ENCODE data around the gene RWDD3. TPM values are rescaled to one million over a fixed set of nuclear protein-coding genes. Genes with fewer than 3 reads are reported as not detected.

RWDD3 gene
- polyA plus RNA-seq, 1 donor (not counting 4 experiments of a cell fraction or from before 2014, with no cell fraction given) = 15.0 TPM

GRCh38 chr1:95278173-95279006 lies 44.4 kb downstream of the RWDD3 start:
- TF ChIP-seq EZH2 (IDR thresholded peaks at IDR 0.05; ENCODE audit: low read length) = no peak
- TF ChIP-seq CTCF (optimal IDR thresholded peaks at IDR 0.05 in 1 of 3, IDR thresholded peaks at IDR 0.05 in 1 of 3, conservative IDR thresholded peaks at IDR 0.05 in 1 of 3; ENCODE audit: extremely low read depth in 1 of 3, insufficient read depth in 2 of 3, low read length in 3 of 3) = no peak
- H3K27me3 ChIP-seq (ENCODE audit: control insufficient read depth, extremely low read depth, insufficient read depth, low read length) = no peaks in the 10 kb centered on the region
- dilution Hi-C loops (cut with MboI; ENCODE audit: extremely low pct_ligation_motif_present, low sequenced_read_pairs) = no loop called here
- no peak overlapping the region for H3K9ac ChIP-seq (ENCODE audit: control insufficient read depth, extremely low read depth, insufficient read depth, low read length)
- no peaks in the 10 kb centered on the region for H3K36me3 ChIP-seq (ENCODE audit: control insufficient read depth in 2 of 2, extremely low read depth in 1 of 2, insufficient read depth in 2 of 2, low read length in 2 of 2)
- no peaks in the 10 kb centered on the region for H3K4me1 ChIP-seq (ENCODE audit: control insufficient read depth, extremely low read depth, insufficient read depth, low read length)
- no peak overlapping the region for H3K4me3 ChIP-seq (ENCODE audit: control insufficient read depth in 2 of 3, extremely low read depth in 1 of 3, insufficient read depth in 2 of 3, low read depth in 1 of 3, low read length in 3 of 3)
- H2AFZ ChIP-seq (ENCODE audit: control insufficient read depth, low read length) = no peak overlapping the region
- H3K9me1 ChIP-seq (ENCODE audit: control insufficient read depth, extremely low read depth, insufficient read depth, low read length) = no peaks in the 10 kb centered on the region
- no peak overlapping the region for H3K4me2 ChIP-seq (ENCODE audit: control insufficient read depth, extremely low read depth, insufficient read depth, low read depth, low read length)
- H3K9me3 ChIP-seq (ENCODE audit: control insufficient read depth, low read depth, low read length) = no peaks in the 10 kb centered on the region
- no peaks in the 10 kb centered on the region for H4K20me1 ChIP-seq (ENCODE audit: control insufficient read depth, extremely low read depth, insufficient read depth, low read length)
- no peaks in the 10 kb centered on the region for H3K79me2 ChIP-seq (ENCODE audit: control insufficient read depth, insufficient read depth, low read length)
- FAIRE-seq (no peak), DNase-seq (ENCODE audit: low read depth, low spot score) (no peak)
- H3K27ac ChIP-seq (ENCODE audit: control insufficient read depth, insufficient read depth, low read length) = no peak overlapping the region

- H3K9me3 ChIP-seq (ENCODE audit: control insufficient read depth, low read depth, low read length) = no peaks in the 10 kb centered on the region
- TF ChIP-seq CTCF (optimal IDR thresholded peaks at IDR 0.05 in 1 of 3, IDR thresholded peaks at IDR 0.05 in 1 of 3, conservative IDR thresholded peaks at IDR 0.05 in 1 of 3; ENCODE audit: extremely low read depth in 1 of 3, insufficient read depth in 2 of 3, low read length in 3 of 3) (no peak), EZH2 (IDR thresholded peaks at IDR 0.05; ENCODE audit: low read length) (no peak)
- no peak overlapping the region for H3K27ac ChIP-seq (ENCODE audit: control insufficient read depth, insufficient read depth, low read length)
- DNase-seq (ENCODE audit: low read depth, low spot score) (no peak), FAIRE-seq (no peak)
- H2AFZ ChIP-seq (ENCODE audit: control insufficient read depth, low read length) = no peak overlapping the region
- no peaks in the 10 kb centered on the region for H3K4me1 ChIP-seq (ENCODE audit: control insufficient read depth, extremely low read depth, insufficient read depth, low read length)
- no peak overlapping the region for H3K4me3 ChIP-seq (ENCODE audit: control insufficient read depth in 2 of 3, extremely low read depth in 1 of 3, insufficient read depth in 2 of 3, low read depth in 1 of 3, low read length in 3 of 3)
- no peaks in the 10 kb centered on the region for H3K9me1 ChIP-seq (ENCODE audit: control insufficient read depth, extremely low read depth, insufficient read depth, low read length)
- H3K36me3 ChIP-seq (ENCODE audit: control insufficient read depth in 2 of 2, extremely low read depth in 1 of 2, insufficient read depth in 2 of 2, low read length in 2 of 2) = no peaks in the 10 kb centered on the region
- H3K79me2 ChIP-seq (ENCODE audit: control insufficient read depth, insufficient read depth, low read length) = no peaks in the 10 kb centered on the region
- no peaks in the 10 kb centered on the region for H3K27me3 ChIP-seq (ENCODE audit: control insufficient read depth, extremely low read depth, insufficient read depth, low read length)
- no peak overlapping the region for H3K4me2 ChIP-seq (ENCODE audit: control insufficient read depth, extremely low read depth, insufficient read depth, low read depth, low read length)
- H3K9ac ChIP-seq (ENCODE audit: control insufficient read depth, extremely low read depth, insufficient read depth, low read length) = no peak overlapping the region
- dilution Hi-C loops (cut with MboI; ENCODE audit: extremely low pct_ligation_motif_present, low sequenced_read_pairs) = no loop called here
- no peaks in the 10 kb centered on the region for H4K20me1 ChIP-seq (ENCODE audit: control insufficient read depth, extremely low read depth, insufficient read depth, low read length)
These were observed 47.9 kb downstream of the RWDD3 start for GRCh38 chr1:95281781-95282517.

All from keratinocyte (primary cell).